ENCODE measurements around the gene NBAS.

NBAS gene

GRCh38 chr2:15448250-15448839 is 112.8 kb downstream of the NBAS start:
- H3K4me2 ChIP-seq (ENCODE audit: low read depth, low read length, poor library complexity, severe bottlenecking): no peak overlapping the region
- H3K27ac ChIP-seq (ENCODE audit: low read depth, low read length): no peak overlapping the region
- no peaks in the 10 kb centered on the region for H3K9me2 ChIP-seq (replicated peaks; ENCODE audit: insufficient read depth, low read length)
- H3K9ac ChIP-seq (ENCODE audit: low read length): no peak overlapping the region
- TF ChIP-seq CTCF (IDR thresholded peaks at IDR 0.05; ENCODE audit: insufficient read depth, low read length, poor library complexity, severe bottlenecking) (no peak), EZH2phosphoT487 (conservative IDR thresholded peaks at IDR 0.05; ENCODE audit: low read length) (no peak)
- H3F3A ChIP-seq (ENCODE audit: insufficient read depth): no peaks in the 10 kb centered on the region
- no peaks in the 10 kb centered on the region for H3K79me2 ChIP-seq (ENCODE audit: insufficient read depth, low read length)
- no peak overlapping the region for H2AFZ ChIP-seq (ENCODE audit: low read depth, low read length, severe bottlenecking)
- no peaks in the 10 kb centered on the region; the same call in 1 of the 2 replicates for H3K36me3 ChIP-seq (ENCODE audit: low read length)
- H4K20me1 ChIP-seq (ENCODE audit: low read depth, low read length): no peaks in the 10 kb centered on the region
- no peaks in the 10 kb centered on the region for H3K27me3 ChIP-seq (ENCODE audit: low read length)
- no peaks in the 10 kb centered on the region for H3K9me3 ChIP-seq (ENCODE audit: insufficient read depth, low read length)
- H3K4me3 ChIP-seq (ENCODE audit: insufficient read depth, low read length, poor library complexity, severe bottlenecking): no peak overlapping the region

GRCh38 chr2:15447381-15447780 is 113.8 kb downstream of the NBAS start:
- H3K9me2 ChIP-seq (replicated peaks; ENCODE audit: insufficient read depth, low read length): no peaks in the 10 kb centered on the region
- no peak overlapping the region for H3K4me3 ChIP-seq (ENCODE audit: insufficient read depth, low read length, poor library complexity, severe bottlenecking)
- no peak for TF ChIP-seq CTCF (IDR thresholded peaks at IDR 0.05; ENCODE audit: insufficient read depth, low read length, poor library complexity, severe bottlenecking)
- no peak for TF ChIP-seq EZH2phosphoT487 (conservative IDR thresholded peaks at IDR 0.05; ENCODE audit: low read length)
- no peak overlapping the region for H3K4me2 ChIP-seq (ENCODE audit: low read depth, low read length, poor library complexity, severe bottlenecking)
- H4K20me1 ChIP-seq (ENCODE audit: low read depth, low read length): no peaks in the 10 kb centered on the region
- no peak overlapping the region for H3K9ac ChIP-seq (ENCODE audit: low read length)
- no peak overlapping the region for H2AFZ ChIP-seq (ENCODE audit: low read depth, low read length, severe bottlenecking)
- no peak overlapping the region for H3K27ac ChIP-seq (ENCODE audit: low read depth, low read length)
- no peaks in the 10 kb centered on the region for H3K9me3 ChIP-seq (ENCODE audit: insufficient read depth, low read length)
- no peaks in the 10 kb centered on the region for H3F3A ChIP-seq (ENCODE audit: insufficient read depth)
- H3K36me3 ChIP-seq (ENCODE audit: low read length): no peaks in the 10 kb centered on the region; the same call in 1 of the 2 replicates
- no peaks in the 10 kb centered on the region for H3K27me3 ChIP-seq (ENCODE audit: low read length)
- H3K79me2 ChIP-seq (ENCODE audit: insufficient read depth, low read length): no peaks in the 10 kb centered on the region

- Histone ChIP-seq H3K79me2 (ENCODE audit: insufficient read depth, low read length) (no peaks in the 10 kb centered on the region), H3K9me3 (ENCODE audit: insufficient read depth, low read length) (no peaks in the 10 kb centered on the region), H3K4me2 (ENCODE audit: low read depth, low read length, poor library complexity, severe bottlenecking) (no peak overlapping the region), H3K27me3 (ENCODE audit: low read length) (no peaks in the 10 kb centered on the region), H3K9ac (ENCODE audit: low read length) (no peak overlapping the region), H3K27ac (ENCODE audit: low read depth, low read length) (no peak overlapping the region), H2AFZ (ENCODE audit: low read depth, low read length, severe bottlenecking) (no peak overlapping the region), H3K36me3 (ENCODE audit: low read length) (no peaks in the 10 kb centered on the region; the same call in 1 of the 2 replicates), H3F3A (ENCODE audit: insufficient read depth) (no peaks in the 10 kb centered on the region), H4K20me1 (ENCODE audit: low read depth, low read length) (no peaks in the 10 kb centered on the region), H3K9me2 (replicated peaks; ENCODE audit: insufficient read depth, low read length) (no peaks in the 10 kb centered on the region), H3K4me3 (ENCODE audit: insufficient read depth, low read length, poor library complexity, severe bottlenecking) (no peak overlapping the region)
- TF ChIP-seq EZH2phosphoT487 (conservative IDR thresholded peaks at IDR 0.05; ENCODE audit: low read length): no peak
- TF ChIP-seq CTCF (IDR thresholded peaks at IDR 0.05; ENCODE audit: insufficient read depth, low read length, poor library complexity, severe bottlenecking): no peak
These were observed 114.2 kb downstream of the NBAS start for GRCh38 chr2:15446961-15447360.

Data from SU-DHL-6 (cell line).